Measurements from ENCODE around the gene SYNE2. TPM values are rescaled to one million over a fixed set of nuclear protein-coding genes. Genes with fewer than 3 reads are reported as not detected.
A peak's percentile ranks its signal among the peaks of the same experiment; 100 is the strongest.

The SYNE2 gene
- total RNA-seq, 1 experiment from 2014 or later: 16.0 TPM

DNA sequence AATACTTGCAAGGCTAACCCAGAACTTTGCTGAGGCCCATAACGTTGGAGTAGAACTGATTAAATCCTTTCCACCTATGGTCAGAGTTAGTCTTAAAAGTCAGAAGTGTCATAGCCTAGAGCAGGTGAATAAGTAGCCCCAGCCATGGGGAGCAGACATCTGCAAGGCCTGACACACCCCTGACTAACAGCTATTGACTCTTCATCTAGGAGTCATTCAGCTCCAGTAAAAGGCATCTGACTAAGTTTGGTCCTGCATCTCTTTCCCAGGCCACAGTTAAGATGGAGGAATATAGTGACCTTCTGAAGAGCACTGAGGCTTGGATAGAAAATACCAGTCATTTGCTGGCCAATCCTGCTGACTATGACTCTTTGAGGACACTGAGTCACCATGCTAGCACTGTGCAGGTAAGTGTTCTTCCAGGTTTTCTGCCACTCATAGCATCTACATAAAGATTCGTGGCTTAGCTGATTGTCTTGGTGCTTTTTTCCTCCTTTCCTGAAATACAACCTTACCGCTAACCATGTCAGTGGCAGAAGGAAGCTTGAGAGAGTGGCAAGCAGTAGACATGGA lies 228.5 kb downstream of the SYNE2 start:
- no TSS peak for BruUV-seq (replicated peaks)
- H3K4me2 ChIP-seq (ENCODE audit: low read length): no peak overlapping the region
- H3K9ac ChIP-seq (ENCODE audit: low read length): no peak overlapping the region
- no peak overlapping the region for H3K27ac ChIP-seq (ENCODE audit: low read length)
- H3K4me3 ChIP-seq (ENCODE audit: low read length): no peak overlapping the region
- POLR2A ChIA-PET (ENCODE audit: unreplicated experiment): no interaction called here
- H3K36me3 ChIP-seq (ENCODE audit: low read depth, low read length): no peaks in the 10 kb centered on the region
- H4K20me1 ChIP-seq (ENCODE audit: low read length): no peaks in the 10 kb centered on the region
- DNase-seq: peak; percentile 44
- H2AFZ ChIP-seq (ENCODE audit: low read length): no peak overlapping the region
- H3F3A ChIP-seq (ENCODE audit: low read length, unreplicated experiment): no peaks in the 10 kb centered on the region
- CTCF ChIA-PET: interaction anchor here (0.5 to 0.6 kb wide), 2 partner anchors 88 to 256 kb away, joined by 3 to 4 read pairs; no protein-coding TSS in a partner anchor
- H3K79me2 ChIP-seq (ENCODE audit: low read length): no peaks in the 10 kb centered on the region
- H3K9me2 ChIP-seq (replicated peaks; ENCODE audit: low read length): no peaks in the 10 kb centered on the region
- peak; percentile 87 for ATAC-seq
- intact Hi-C loops (cut with micrococcal nuclease): no loop called here
- no peaks in the 10 kb centered on the region for H3K4me1 ChIP-seq (ENCODE audit: insufficient read depth, low read length)
- no peaks in the 10 kb centered on the region for H3K9me3 ChIP-seq (ENCODE audit: low read length)
- TF ChIP-seq EZH2 (IDR thresholded peaks at IDR 0.05; ENCODE audit: low read length, unreplicated experiment): no peak
- TF ChIP-seq EZH2phosphoT487 (IDR thresholded peaks at IDR 0.05; ENCODE audit: borderline replicate concordance, low read length): no peak
- TF ChIP-seq, protein P1, sequence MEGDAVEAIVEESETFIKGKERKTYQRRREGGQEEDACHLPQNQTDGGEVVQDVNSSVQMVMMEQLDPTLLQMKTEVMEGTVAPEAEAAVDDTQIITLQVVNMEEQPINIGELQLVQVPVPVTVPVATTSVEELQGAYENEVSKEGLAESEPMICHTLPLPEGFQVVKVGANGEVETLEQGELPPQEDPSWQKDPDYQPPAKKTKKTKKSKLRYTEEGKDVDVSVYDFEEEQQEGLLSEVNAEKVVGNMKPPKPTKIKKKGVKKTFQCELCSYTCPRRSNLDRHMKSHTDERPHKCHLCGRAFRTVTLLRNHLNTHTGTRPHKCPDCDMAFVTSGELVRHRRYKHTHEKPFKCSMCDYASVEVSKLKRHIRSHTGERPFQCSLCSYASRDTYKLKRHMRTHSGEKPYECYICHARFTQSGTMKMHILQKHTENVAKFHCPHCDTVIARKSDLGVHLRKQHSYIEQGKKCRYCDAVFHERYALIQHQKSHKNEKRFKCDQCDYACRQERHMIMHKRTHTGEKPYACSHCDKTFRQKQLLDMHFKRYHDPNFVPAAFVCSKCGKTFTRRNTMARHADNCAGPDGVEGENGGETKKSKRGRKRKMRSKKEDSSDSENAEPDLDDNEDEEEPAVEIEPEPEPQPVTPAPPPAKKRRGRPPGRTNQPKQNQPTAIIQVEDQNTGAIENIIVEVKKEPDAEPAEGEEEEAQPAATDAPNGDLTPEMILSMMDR (conservative IDR thresholded peaks at IDR 0.05; ENCODE audit: low read depth, low read length): no peak
- H3K27me3 ChIP-seq (ENCODE audit: low read length): no peaks in the 10 kb centered on the region

DNA sequence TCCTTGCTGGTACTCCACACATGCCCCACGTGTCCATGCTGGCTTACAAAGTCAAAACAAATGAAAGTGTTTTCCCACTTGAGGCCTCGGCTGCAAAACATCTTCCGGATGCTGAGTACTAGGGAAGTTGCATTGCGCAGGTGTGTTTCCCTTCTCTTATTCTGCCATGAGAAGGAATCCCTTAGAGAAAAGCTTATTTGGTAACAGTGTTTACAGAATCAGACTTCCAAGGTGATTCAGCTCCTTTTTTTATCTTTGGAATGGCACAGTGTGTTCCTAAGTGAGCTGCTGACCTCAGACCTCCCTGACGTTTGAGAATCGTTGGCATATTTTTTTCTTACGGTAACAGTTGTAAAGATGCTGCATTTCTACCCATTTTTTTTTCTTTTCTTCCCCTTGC lies 230.0 kb downstream of the SYNE2 start:
- H3K9ac ChIP-seq (ENCODE audit: low read length): no peak overlapping the region
- no peaks in the 10 kb centered on the region for H3K9me3 ChIP-seq (ENCODE audit: low read length)
- ChIA-PET CTCF (no interaction called here), POLR2A (ENCODE audit: unreplicated experiment) (no interaction called here)
- no peaks in the 10 kb centered on the region for H3K9me2 ChIP-seq (replicated peaks; ENCODE audit: low read length)
- H3K27me3 ChIP-seq (ENCODE audit: low read length): no peaks in the 10 kb centered on the region
- intact Hi-C loops (cut with micrococcal nuclease): no loop called here
- no peak overlapping the region for H2AFZ ChIP-seq (ENCODE audit: low read length)
- H3K36me3 ChIP-seq (ENCODE audit: low read depth, low read length): no peaks in the 10 kb centered on the region
- H3K4me2 ChIP-seq (ENCODE audit: low read length): no peak overlapping the region
- ATAC-seq (no peak), DNase-seq (no peak)
- no peaks in the 10 kb centered on the region for H3K79me2 ChIP-seq (ENCODE audit: low read length)
- H3F3A ChIP-seq (ENCODE audit: low read length, unreplicated experiment): no peaks in the 10 kb centered on the region
- no TSS peak for BruUV-seq (replicated peaks)
- H3K27ac ChIP-seq (ENCODE audit: low read length): no peak overlapping the region
- H3K4me3 ChIP-seq (ENCODE audit: low read length): no peak overlapping the region
- H3K4me1 ChIP-seq (ENCODE audit: insufficient read depth, low read length): no peaks in the 10 kb centered on the region
- no peaks in the 10 kb centered on the region for H4K20me1 ChIP-seq (ENCODE audit: low read length)
- TF ChIP-seq EZH2 (IDR thresholded peaks at IDR 0.05; ENCODE audit: low read length, unreplicated experiment) (no peak), EZH2phosphoT487 (IDR thresholded peaks at IDR 0.05; ENCODE audit: borderline replicate concordance, low read length) (no peak)
- TF ChIP-seq, protein P1 (conservative IDR thresholded peaks at IDR 0.05; ENCODE audit: low read depth, low read length): no peak

DNA sequence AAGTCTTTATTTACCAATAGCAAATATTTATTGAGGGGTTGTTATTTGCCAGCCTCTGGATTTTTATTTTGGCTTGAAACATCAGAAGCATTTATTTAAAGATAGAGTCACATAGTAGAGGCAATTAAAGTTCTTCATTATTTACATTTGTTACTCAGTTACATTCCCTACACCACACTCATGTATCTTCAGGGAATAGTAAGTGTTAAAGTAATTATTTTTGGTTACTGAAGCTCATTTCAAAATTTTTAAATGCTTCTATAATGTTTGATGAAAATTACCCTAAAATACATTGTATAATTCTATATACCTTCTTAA lies 235.8 kb downstream of the SYNE2 start:
- H3K36me3 ChIP-seq (ENCODE audit: low read depth, low read length): no peaks in the 10 kb centered on the region
- no peaks in the 10 kb centered on the region for H3K9me3 ChIP-seq (ENCODE audit: low read length)
- H3K4me2 ChIP-seq (ENCODE audit: low read length): no peak overlapping the region
- H3K9ac ChIP-seq (ENCODE audit: low read length): no peak overlapping the region
- peaks cover 15% of the 10 kb centered on the region for H3K4me1 ChIP-seq (ENCODE audit: insufficient read depth, low read length)
- no peaks in the 10 kb centered on the region for H4K20me1 ChIP-seq (ENCODE audit: low read length)
- no peaks in the 10 kb centered on the region for H3K9me2 ChIP-seq (replicated peaks; ENCODE audit: low read length)
- no peak overlapping the region for H2AFZ ChIP-seq (ENCODE audit: low read length)
- H3K27ac ChIP-seq (ENCODE audit: low read length): no peak overlapping the region
- H3K79me2 ChIP-seq (ENCODE audit: low read length): no peaks in the 10 kb centered on the region
- TF ChIP-seq EZH2phosphoT487 (IDR thresholded peaks at IDR 0.05; ENCODE audit: borderline replicate concordance, low read length) (no peak), EZH2 (IDR thresholded peaks at IDR 0.05; ENCODE audit: low read length, unreplicated experiment) (no peak)
- TF ChIP-seq, protein P1 (conservative IDR thresholded peaks at IDR 0.05; ENCODE audit: low read depth, low read length): no peak
- CTCF ChIA-PET: no interaction called here
- no peaks in the 10 kb centered on the region for H3K27me3 ChIP-seq (ENCODE audit: low read length)
- POLR2A ChIA-PET (ENCODE audit: unreplicated experiment): interaction anchor here (0.5 to 0.6 kb wide), 3 partner anchors 8 to 1085 kb away, joined by 3 to 5 read pairs (median 4); no protein-coding TSS in a partner anchor
- DNase-seq (peak; percentile 25), ATAC-seq (peak; percentile 79)
- no TSS peak for BruUV-seq (replicated peaks)
- H3K4me3 ChIP-seq (ENCODE audit: low read length): no peak overlapping the region
- intact Hi-C loops (cut with micrococcal nuclease): loop anchor here (1.0 to 5.0 kb wide), 3 partner anchors 13 to 46 kb away; no protein-coding TSS in a partner anchor
- H3F3A ChIP-seq (ENCODE audit: low read length, unreplicated experiment): no peaks in the 10 kb centered on the region

Data from PC-3 (cell line).